DMS53 treated with DMSO at 0.1 percent for 48 hours (cell line): ENCODE measurements around the gene FOXL2.

ENCODE experiments used
- DNase-seq: peaks from one replicate; lab custom pipeline; 2025; ENCODE audit not compliant: unreplicated experiment; lab: John Stamatoyannopoulos, UW

FOXL2 gene

GRCh38 chr3:138946663-138947494, at the start of gene FOXL2, which contains the start of gene FOXL2NB:
Gene FOXL2 (minus strand): TSS chr3:138947137. CDS start chr3:138946722, 415 bp downstream.
Gene FOXL2NB (plus strand): TSS chr3:138947217. CDS start chr3:138947365, 148 bp downstream.
- no peak for DNase-seq

- DNase-seq, result no peak
Measured at GRCh38 chr3:138995706-138996105, 48.8 kb upstream of the FOXL2 start.

- no peak for DNase-seq
Measured at GRCh38 chr3:138987181-138987580, 40.2 kb upstream of the FOXL2 start.

GRCh38 chr3:138985932-138986331, 39.0 kb upstream of the FOXL2 start:
- DNase-seq, result no peak

GRCh38 chr3:138984816-138985215, 37.9 kb upstream of the FOXL2 start:
- no peak for DNase-seq

GRCh38 chr3:138976047-138976446, 29.1 kb upstream of the FOXL2 start:
- DNase-seq, result no peak

- DNase-seq, result no peak
Measured at GRCh38 chr3:138975351-138975750, 28.4 kb upstream of the FOXL2 start.

- no peak for DNase-seq
Measured at GRCh38 chr3:138974462-138974861, 27.5 kb upstream of the FOXL2 start.

- DNase-seq, result no peak
Measured at GRCh38 chr3:138972941-138973340, 26.0 kb upstream of the FOXL2 start.

- DNase-seq, result no peak
Measured at GRCh38 chr3:138971766-138972320, 24.9 kb upstream of the FOXL2 start.

GRCh38 chr3:138964923-138965322, 18.0 kb upstream of the FOXL2 start:
- DNase-seq, result no peak

GRCh38 chr3:138964264-138964663, 17.3 kb upstream of the FOXL2 start:
- peak; percentile 32 for DNase-seq

GRCh38 chr3:138962854-138963560, 16.1 kb upstream of the FOXL2 start:
- DNase-seq, result no peak

- no peak for DNase-seq
Measured at GRCh38 chr3:138960417-138960852, 13.5 kb upstream of the FOXL2 start.

GRCh38 chr3:138950701-138951100, 3.8 kb upstream of the FOXL2 start:
- DNase-seq, result no peak

GRCh38 chr3:138950006-138950644, 3.2 kb upstream of the FOXL2 start:
- no peak for DNase-seq

- no peak for DNase-seq
Measured at GRCh38 chr3:138949445-138950005, 2.6 kb upstream of the FOXL2 start.

GRCh38 chr3:138949002-138949418, 2.1 kb upstream of the FOXL2 start:
- DNase-seq, result no peak

GRCh38 chr3:138948371-138949001, 1.5 kb upstream of the FOXL2 start:
- no peak for DNase-seq

GRCh38 chr3:138947495-138948121, 671 bp upstream of the FOXL2 start:
- no peak for DNase-seq
